LNCaP clone FGC (cell line): ENCODE data around the gene CLDN11.

Source experiments
- DNase-seq: peaks from one replicate; pipeline ENCODE4 v3.0.0-alpha.2; 2011; ENCODE audit warnings: low read depth
- H3K4me3 ChIP-seq: 2 replicates; pipeline ENCODE4 v1.5.1; 2011; ENCODE audit warnings: mild to moderate bottlenecking, low read depth, low read length, control low read depth
- CTCF ChIP-seq: IDR thresholded peaks from 2 replicates; pipeline ENCODE4 v1.5.1; 2012; ENCODE audit warnings: mild to moderate bottlenecking; ENCODE audit not compliant: control insufficient read depth, insufficient read depth; ENCODE audit errors: extremely low read depth

The CLDN11 gene

DNA sequence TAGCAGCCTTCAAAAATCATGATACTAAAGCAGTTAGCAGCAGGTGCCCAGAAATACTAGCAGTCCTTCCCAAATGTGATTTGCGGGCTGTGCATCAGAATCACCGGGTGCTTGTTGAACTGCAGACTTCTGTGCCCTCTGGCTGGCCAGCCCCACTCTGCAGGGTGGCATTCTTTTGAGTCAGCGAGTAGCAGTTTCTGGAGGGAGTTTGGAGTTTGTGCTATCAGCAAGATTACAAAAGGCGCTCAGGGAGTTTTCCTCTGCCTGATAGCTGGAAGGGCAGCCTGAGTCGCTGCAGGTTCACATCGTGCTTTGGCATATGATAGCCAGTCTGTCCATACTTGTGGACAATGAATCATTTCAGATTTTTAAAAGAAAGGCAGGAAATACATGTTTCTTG is 57.6 kb downstream of the CLDN11 start:
- DNase-seq, result no peak
- TF ChIP-seq CTCF, result no peak
- H3K4me3 ChIP-seq, result no peak overlapping the region

GRCh38 chr3:170477395-170477794 is 58.7 kb downstream of the CLDN11 start:
- H3K4me3 ChIP-seq, result no peak overlapping the region
- TF ChIP-seq CTCF, result no peak
- DNase-seq, result no peak

DNA sequence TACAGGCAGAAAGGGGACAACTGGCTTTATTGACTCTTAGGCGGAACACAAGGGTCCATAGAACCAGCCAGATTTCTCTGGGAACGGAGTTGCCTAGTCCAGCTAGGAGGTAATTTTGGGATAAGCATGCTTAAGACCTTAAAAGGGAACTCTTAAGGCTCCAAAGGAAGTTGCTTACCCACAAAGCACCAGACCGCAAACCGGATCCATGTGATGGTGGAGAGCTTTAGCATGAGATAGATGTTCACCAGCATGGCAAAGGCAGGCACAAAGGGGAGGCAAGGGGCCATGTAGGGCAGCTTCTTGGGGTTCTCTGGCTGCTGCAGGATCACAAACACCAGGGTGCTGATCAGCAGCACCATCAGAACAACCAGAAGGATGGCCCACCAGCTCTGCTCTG is 61.4 kb downstream of the CLDN11 start:
- TF ChIP-seq CTCF, result no peak
- no peak for DNase-seq
- no peak overlapping the region for H3K4me3 ChIP-seq

DNA sequence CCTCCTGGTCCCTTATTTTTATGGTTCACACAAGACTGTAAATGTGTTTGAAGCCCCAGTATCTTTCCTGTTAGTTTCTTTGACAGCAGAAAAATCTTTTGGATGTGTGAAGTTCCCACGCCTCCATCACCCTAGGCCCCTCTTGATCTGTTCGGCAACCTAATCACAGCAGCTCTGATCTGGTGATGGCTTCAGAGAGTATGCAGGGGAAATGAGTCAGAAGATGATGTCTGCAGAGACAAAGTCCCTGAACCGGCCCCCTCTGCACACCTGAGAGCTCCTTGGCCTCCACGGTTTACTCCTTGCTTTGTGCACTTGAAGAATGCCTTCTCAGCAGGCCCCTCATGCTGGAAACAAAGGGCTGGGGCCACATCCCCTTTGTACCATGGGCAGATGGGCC is 63.5 kb downstream of the CLDN11 start:
- no peak overlapping the region for H3K4me3 ChIP-seq
- DNase-seq, result no peak
- TF ChIP-seq CTCF, result no peak

GRCh38 chr3:170483485-170484262 is 65.0 kb downstream of the CLDN11 start:
- DNase-seq, result no peak
- no peak for TF ChIP-seq CTCF
- H3K4me3 ChIP-seq, result no peak overlapping the region
